ENCODE results near the gene DNAJC10. TPM values are rescaled to one million over a fixed set of nuclear protein-coding genes. Genes with fewer than 3 reads are reported as not detected.

The DNAJC10 gene
- total RNA-seq, 1 donor from 2014 or later, result 174 TPM

DNA sequence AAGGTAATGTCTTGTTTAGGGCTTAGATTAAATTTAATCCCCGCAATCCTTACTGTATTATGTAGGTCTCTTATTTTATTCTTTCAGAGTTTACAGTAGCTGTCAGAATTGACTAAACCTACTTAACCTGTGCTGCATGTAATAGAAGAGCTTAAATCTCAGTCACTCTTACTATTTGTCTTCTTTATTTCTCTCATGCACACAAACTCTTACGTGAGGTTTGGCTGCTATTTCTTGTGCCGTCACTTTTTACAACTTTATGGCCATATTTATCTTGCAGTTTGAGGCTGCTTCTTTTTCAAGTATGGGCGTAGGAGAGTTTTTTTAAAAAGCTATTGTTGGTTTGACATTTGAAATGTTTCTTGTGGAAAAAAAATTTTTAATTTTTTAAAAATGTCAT lies 12.0 kb downstream of the DNAJC10 start:
- H3K4me3 ChIP-seq, result no peak overlapping the region
- H3K4me1 ChIP-seq, result no peaks in the 10 kb centered on the region
- H3K4me2 ChIP-seq, result no peak overlapping the region
- peak overlapping the region; percentile 20 for H3K27ac Mint-ChIP-seq
- no peaks in the 10 kb centered on the region for H3K27me3 Mint-ChIP-seq (ENCODE audit: insufficient read depth, low read depth)
- TF ChIP-seq EZH2phosphoT487 (IDR thresholded peaks at IDR 0.05), result no peak
- TF ChIP-seq, protein P1, sequence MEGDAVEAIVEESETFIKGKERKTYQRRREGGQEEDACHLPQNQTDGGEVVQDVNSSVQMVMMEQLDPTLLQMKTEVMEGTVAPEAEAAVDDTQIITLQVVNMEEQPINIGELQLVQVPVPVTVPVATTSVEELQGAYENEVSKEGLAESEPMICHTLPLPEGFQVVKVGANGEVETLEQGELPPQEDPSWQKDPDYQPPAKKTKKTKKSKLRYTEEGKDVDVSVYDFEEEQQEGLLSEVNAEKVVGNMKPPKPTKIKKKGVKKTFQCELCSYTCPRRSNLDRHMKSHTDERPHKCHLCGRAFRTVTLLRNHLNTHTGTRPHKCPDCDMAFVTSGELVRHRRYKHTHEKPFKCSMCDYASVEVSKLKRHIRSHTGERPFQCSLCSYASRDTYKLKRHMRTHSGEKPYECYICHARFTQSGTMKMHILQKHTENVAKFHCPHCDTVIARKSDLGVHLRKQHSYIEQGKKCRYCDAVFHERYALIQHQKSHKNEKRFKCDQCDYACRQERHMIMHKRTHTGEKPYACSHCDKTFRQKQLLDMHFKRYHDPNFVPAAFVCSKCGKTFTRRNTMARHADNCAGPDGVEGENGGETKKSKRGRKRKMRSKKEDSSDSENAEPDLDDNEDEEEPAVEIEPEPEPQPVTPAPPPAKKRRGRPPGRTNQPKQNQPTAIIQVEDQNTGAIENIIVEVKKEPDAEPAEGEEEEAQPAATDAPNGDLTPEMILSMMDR (IDR thresholded peaks at IDR 0.05), result no peak
- no peak for TF ChIP-seq EZH2 (IDR thresholded peaks at IDR 0.05)
- H3K9me3 ChIP-seq (ENCODE audit: low read depth), result no peaks in the 10 kb centered on the region
- H4K20me1 ChIP-seq (ENCODE audit: low read depth), result no peaks in the 10 kb centered on the region
- peaks cover 2% of the 10 kb centered on the region for H3K4me1 Mint-ChIP-seq
- peaks cover 28% of the 10 kb centered on the region for H3K36me3 Mint-ChIP-seq
- H3K36me3 ChIP-seq, result peaks cover 26% of the 10 kb centered on the region
- no peak overlapping the region for H3K27ac ChIP-seq
- H3K79me2 ChIP-seq (ENCODE audit: low read depth), result no peaks in the 10 kb centered on the region
- no peak for DNase-seq (ENCODE audit: low spot score)
- H3K9ac ChIP-seq, result no peak overlapping the region
- H3K9me3 Mint-ChIP-seq, result no peaks in the 10 kb centered on the region
- H3F3A ChIP-seq (ENCODE audit: low read depth), result peaks cover 9% of the 10 kb centered on the region
- H3K27me3 ChIP-seq, result no peaks in the 10 kb centered on the region
- H2AFZ ChIP-seq (replicated peaks), result no peak overlapping the region
- H3K4me3 Mint-ChIP-seq, result no peak overlapping the region

DNA sequence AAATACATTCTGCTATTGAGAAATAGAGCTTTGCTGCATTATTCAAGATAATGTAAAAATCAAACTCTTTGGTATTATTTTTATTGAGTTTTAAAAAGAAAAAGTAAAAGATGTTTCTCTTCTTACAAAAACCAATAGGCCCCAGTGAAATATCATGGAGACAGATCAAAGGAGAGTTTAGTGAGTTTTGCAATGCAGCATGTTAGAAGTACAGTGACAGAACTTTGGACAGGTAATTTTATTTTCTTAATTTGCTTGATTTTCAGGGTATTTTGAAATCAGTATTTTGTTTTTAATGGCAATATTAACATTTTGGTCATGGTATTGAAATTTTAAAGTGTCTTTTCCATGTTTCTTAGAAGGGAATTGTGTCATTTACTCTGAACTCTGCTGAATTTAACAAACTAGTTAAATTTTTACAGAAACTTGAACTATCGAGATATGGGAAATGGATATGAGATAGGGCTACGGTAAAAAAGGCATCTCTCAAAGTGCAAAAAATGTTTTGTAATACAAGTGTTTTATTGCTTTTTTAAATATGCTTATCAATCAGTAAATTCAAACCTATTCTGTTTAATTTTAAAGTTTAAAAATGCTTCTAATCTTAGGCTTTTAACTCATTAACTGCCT lies 13.8 kb downstream of the DNAJC10 start:
- Mint-ChIP-seq H3K4me3 (no peak overlapping the region), H3K36me3 (peaks cover 23% of the 10 kb centered on the region), H3K4me1 (peaks cover 2% of the 10 kb centered on the region), H3K27ac (no peak overlapping the region), H3K9me3 (no peaks in the 10 kb centered on the region), H3K27me3 (ENCODE audit: insufficient read depth, low read depth) (no peaks in the 10 kb centered on the region)
- no peak for TF ChIP-seq EZH2 (IDR thresholded peaks at IDR 0.05)
- no peak for TF ChIP-seq EZH2phosphoT487 (IDR thresholded peaks at IDR 0.05)
- TF ChIP-seq, protein P1 (IDR thresholded peaks at IDR 0.05), result no peak
- Histone ChIP-seq H3K4me2 (no peak overlapping the region), H3K79me2 (ENCODE audit: low read depth) (no peaks in the 10 kb centered on the region), H3K27me3 (no peaks in the 10 kb centered on the region), H3K4me3 (no peak overlapping the region), H3K27ac (no peak overlapping the region), H3K9ac (no peak overlapping the region), H4K20me1 (ENCODE audit: low read depth) (no peaks in the 10 kb centered on the region), H3K36me3 (peaks cover 21% of the 10 kb centered on the region), H2AFZ (replicated peaks) (no peak overlapping the region), H3K4me1 (no peaks in the 10 kb centered on the region), H3F3A (ENCODE audit: low read depth) (peaks cover 9% of the 10 kb centered on the region), H3K9me3 (ENCODE audit: low read depth) (no peaks in the 10 kb centered on the region)
- DNase-seq (ENCODE audit: low spot score), result no peak

DNA sequence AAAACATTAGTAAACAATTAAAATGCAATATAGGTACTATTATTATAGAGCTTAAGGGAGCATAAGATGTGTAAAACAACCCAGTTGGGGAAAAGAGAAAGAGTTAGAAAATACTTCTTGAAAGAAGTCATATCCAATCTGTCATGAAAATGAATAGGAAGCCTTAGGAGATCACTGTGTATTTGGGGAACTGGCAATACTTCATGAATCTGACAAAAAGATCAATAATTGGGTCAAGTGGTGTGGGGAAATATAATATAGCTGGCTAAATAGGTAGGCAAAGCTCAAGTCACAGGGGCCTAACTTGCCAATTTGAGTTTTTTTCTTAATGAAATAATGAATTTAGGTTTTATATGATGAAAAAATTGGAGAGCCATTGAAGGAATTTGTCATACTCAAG lies 14.4 kb downstream of the DNAJC10 start:
- Mint-ChIP-seq H3K9me3 (no peaks in the 10 kb centered on the region), H3K27ac (no peak overlapping the region), H3K27me3 (ENCODE audit: insufficient read depth, low read depth) (no peaks in the 10 kb centered on the region), H3K4me1 (peaks cover 2% of the 10 kb centered on the region), H3K4me3 (no peak overlapping the region), H3K36me3 (peaks cover 19% of the 10 kb centered on the region)
- H3K4me3 ChIP-seq, result no peak overlapping the region
- peaks cover 9% of the 10 kb centered on the region for H3F3A ChIP-seq (ENCODE audit: low read depth)
- no peaks in the 10 kb centered on the region for H3K9me3 ChIP-seq (ENCODE audit: low read depth)
- no peaks in the 10 kb centered on the region for H3K27me3 ChIP-seq
- peaks cover 24% of the 10 kb centered on the region for H3K36me3 ChIP-seq
- no peak overlapping the region for H3K4me2 ChIP-seq
- DNase-seq (ENCODE audit: low spot score), result no peak
- H3K4me1 ChIP-seq, result no peaks in the 10 kb centered on the region
- no peak overlapping the region for H2AFZ ChIP-seq (replicated peaks)
- H3K9ac ChIP-seq, result no peak overlapping the region
- TF ChIP-seq, protein P1 (IDR thresholded peaks at IDR 0.05), result no peak
- no peak for TF ChIP-seq EZH2phosphoT487 (IDR thresholded peaks at IDR 0.05)
- no peaks in the 10 kb centered on the region for H4K20me1 ChIP-seq (ENCODE audit: low read depth)
- no peak overlapping the region for H3K27ac ChIP-seq
- H3K79me2 ChIP-seq (ENCODE audit: low read depth), result no peaks in the 10 kb centered on the region

Measured in neural progenitor cell (in vitro differentiated cells).